ENCODE measurements around the gene CTSS.
A peak's percentile ranks its signal among the peaks of the same experiment; 100 is the strongest.

CTSS gene

DNA sequence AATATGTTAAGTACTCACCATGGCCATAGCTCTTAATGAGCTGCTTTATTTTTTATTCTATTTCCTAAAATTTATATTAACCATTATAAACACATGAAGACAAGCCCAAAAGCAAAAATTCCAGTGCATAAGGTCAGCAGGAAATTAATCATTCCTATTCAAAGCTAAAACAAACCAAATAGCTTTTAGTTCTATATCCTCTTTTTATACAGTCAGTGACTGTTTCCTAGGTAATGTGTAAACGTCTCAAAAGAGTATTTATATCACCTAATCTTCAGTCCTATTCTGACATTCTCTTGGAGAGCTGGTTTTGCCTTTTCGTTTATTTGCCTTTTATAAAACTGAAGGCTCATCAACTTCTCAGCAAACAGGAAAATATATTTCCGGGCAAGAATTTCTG lies 72.9 kb downstream of the CTSS start:
- peak; percentile 31 for DNase-seq (ENCODE audit: low read depth)
- TF ChIP-seq, protein P1, sequence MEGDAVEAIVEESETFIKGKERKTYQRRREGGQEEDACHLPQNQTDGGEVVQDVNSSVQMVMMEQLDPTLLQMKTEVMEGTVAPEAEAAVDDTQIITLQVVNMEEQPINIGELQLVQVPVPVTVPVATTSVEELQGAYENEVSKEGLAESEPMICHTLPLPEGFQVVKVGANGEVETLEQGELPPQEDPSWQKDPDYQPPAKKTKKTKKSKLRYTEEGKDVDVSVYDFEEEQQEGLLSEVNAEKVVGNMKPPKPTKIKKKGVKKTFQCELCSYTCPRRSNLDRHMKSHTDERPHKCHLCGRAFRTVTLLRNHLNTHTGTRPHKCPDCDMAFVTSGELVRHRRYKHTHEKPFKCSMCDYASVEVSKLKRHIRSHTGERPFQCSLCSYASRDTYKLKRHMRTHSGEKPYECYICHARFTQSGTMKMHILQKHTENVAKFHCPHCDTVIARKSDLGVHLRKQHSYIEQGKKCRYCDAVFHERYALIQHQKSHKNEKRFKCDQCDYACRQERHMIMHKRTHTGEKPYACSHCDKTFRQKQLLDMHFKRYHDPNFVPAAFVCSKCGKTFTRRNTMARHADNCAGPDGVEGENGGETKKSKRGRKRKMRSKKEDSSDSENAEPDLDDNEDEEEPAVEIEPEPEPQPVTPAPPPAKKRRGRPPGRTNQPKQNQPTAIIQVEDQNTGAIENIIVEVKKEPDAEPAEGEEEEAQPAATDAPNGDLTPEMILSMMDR (IDR thresholded peaks at IDR 0.05; ENCODE audit: low read length, missing control alignments), result no peak

DNA sequence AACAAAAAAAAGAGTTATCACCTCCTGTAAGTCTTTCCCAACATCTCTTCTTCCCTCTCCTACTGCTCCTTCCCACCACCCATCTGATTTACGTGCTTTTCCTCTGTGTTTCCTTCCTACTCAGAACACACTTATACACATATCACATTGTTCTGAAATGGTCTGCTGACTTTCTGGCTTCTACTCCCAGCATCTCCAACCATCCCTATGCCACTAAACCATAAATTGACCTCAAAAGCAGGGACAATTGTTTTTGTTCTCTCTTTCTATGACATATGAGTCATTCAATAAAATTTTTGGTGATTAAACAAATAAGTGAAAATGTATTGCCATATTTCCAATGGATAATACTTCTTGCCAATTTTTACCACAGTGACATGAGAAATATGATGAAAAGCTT lies 76.8 kb downstream of the CTSS start:
- no peak overlapping the region for H3K4me3 ChIP-seq (replicated peaks; ENCODE audit: low read depth, low read length)
- TF ChIP-seq, protein P1 (IDR thresholded peaks at IDR 0.05; ENCODE audit: low read length, missing control alignments), result no peak
- DNase-seq (ENCODE audit: low read depth), result peak; percentile 7

More for the DNA sequence above, 72.9 kb downstream of the CTSS start:
- H3K4me3 ChIP-seq (replicated peaks; ENCODE audit: low read depth, low read length), result no peak overlapping the region

DNA sequence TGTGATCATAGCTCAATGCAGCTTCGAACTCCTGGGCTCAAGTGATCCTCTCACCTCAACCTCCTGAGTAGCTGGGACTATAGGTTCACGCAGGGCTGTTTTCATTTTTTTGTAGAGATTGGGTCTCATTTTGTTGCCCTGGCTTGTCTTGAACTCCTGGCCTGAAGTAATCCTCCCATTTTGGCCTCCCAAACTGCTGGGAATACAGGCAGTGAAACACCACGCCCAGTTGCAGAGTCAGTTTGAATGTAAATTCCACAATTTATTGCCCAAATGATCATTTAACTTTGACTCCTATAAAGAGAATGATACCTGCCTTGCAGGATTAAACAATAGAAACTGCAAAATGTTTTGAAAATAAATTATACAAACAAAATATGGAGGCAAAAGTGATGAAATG lies 79.3 kb downstream of the CTSS start:
- H3K4me3 ChIP-seq (replicated peaks; ENCODE audit: low read depth, low read length), result no peak overlapping the region
- TF ChIP-seq, protein P1 (IDR thresholded peaks at IDR 0.05; ENCODE audit: low read length, missing control alignments), result no peak
- no peak for DNase-seq (ENCODE audit: low read depth)

DNA sequence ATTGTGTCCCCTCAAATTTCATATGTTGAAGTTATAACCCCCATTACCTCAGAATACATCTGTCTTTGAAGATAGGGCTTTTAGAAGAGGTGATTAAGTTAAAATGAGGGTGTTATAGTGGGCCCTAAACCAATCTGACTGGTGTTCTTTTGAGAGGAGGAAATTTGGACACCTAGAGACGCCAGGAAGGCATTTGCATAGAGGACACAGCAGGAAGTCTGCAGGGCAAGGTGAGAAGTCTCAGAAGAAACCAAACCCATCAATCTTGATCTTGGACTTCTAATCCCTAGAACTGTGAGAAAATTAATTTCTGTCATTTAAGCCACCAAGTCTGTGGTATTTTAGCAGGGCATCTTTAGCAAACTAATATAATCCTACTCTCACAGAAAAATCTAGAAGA lies 81.7 kb downstream of the CTSS start:
- TF ChIP-seq, protein P1 (IDR thresholded peaks at IDR 0.05; ENCODE audit: low read length, missing control alignments), result no peak
- DNase-seq (ENCODE audit: low read depth), result no peak
- H3K4me3 ChIP-seq (replicated peaks; ENCODE audit: low read depth, low read length), result no peak overlapping the region
